Muscle layer of duodenum (tissue), 2 donors: Measurements from ENCODE around the gene SH3RF3.

Source experiments
- H3K27ac ChIP-seq: one replicate; pipeline ENCODE4 v1.7.0; 2013; ENCODE audit warnings: mild to moderate bottlenecking, low read length
- H3K27me3 ChIP-seq: one replicate; pipeline ENCODE4 v1.7.0; 2013; ENCODE audit warnings: low read depth, mild to moderate bottlenecking, control low read depth, low read length
- H3K36me3 ChIP-seq, 2 donors: one replicate each; pipeline ENCODE4 v1.7.0; 2013; ENCODE audit warnings: low read length in 2 of 2, control low read depth in 1 of 2, mild to moderate bottlenecking in 1 of 2; ENCODE audit not compliant: insufficient read depth in 2 of 2, control insufficient read depth in 1 of 2
- H3K4me1 ChIP-seq, 2 donors: one replicate each; pipeline ENCODE4 v1.7.0; 2013; ENCODE audit warnings: low read length in 2 of 2, mild to moderate bottlenecking in 2 of 2, control low read depth in 1 of 2, moderate library complexity in 1 of 2; ENCODE audit not compliant: insufficient read depth in 2 of 2, control insufficient read depth in 1 of 2
- H3K4me3 ChIP-seq, 2 donors: one replicate each; pipeline ENCODE4 v1.7.0; 2013; ENCODE audit warnings: low read length in 2 of 2, low read depth in 1 of 2, mild to moderate bottlenecking in 1 of 2
- H3K9me3 ChIP-seq, 2 donors: one replicate each; pipeline ENCODE4 v1.7.0; 2013; ENCODE audit warnings: low read length in 2 of 2, control low read depth in 1 of 2, mild to moderate bottlenecking in 1 of 2; ENCODE audit not compliant: control insufficient read depth in 1 of 2
- donor health status: healthy.

The SH3RF3 gene

DNA sequence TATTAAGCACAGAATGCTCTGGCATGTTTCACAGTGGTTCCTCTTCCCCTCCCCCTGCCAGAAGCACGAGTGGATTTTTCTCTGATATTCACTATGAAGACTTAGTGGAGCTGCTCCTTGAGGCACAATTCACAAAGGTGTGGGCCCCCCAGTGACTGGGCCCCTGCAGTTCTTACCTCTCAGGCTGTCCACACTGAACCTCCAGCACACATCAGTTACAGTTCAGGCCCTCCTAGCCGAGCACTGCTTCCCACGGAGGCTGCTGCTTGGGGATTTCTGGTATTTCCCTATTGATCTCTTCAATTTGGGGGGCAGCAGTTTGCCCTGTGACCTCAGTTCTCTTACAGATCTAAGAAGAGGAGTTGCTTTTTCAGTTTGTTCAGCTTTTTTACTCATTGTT lies 236.1 kb downstream of the SH3RF3 start:
- Histone ChIP-seq H3K9me3 (no peaks in the 10 kb centered on the region), H3K4me1 (no peaks in the 10 kb centered on the region), H3K27me3 (no peaks in the 10 kb centered on the region), H3K27ac (no peak overlapping the region), H3K4me3 (no peak overlapping the region), H3K36me3 (no peaks in the 10 kb centered on the region)

DNA sequence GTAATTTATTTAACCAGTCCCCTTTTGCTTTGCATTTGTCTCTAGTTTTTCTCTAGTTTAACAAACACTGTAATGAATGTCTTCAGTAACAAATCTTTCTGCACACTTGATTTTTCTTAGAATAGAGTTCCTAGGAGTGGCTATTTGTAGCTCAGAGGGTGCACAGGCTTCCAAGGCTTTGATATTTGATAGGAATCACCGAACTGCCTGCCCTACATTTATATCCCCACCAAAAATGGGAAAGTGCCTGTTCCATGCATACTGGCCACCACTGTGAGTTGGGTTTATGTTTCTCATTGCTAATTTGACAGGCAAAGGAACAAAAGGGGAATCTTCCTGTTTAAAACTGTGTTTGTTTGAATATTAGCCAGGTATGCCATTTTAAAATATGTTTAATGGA lies 238.7 kb downstream of the SH3RF3 start:
- H3K4me3 ChIP-seq: no peak overlapping the region
- no peaks in the 10 kb centered on the region for H3K9me3 ChIP-seq
- H3K36me3 ChIP-seq: peaks cover under 1 to 6% of the 10 kb centered on the region in 2 donors
- H3K27ac ChIP-seq: no peak overlapping the region
- no peaks in the 10 kb centered on the region for H3K27me3 ChIP-seq
- no peaks in the 10 kb centered on the region for H3K4me1 ChIP-seq

DNA sequence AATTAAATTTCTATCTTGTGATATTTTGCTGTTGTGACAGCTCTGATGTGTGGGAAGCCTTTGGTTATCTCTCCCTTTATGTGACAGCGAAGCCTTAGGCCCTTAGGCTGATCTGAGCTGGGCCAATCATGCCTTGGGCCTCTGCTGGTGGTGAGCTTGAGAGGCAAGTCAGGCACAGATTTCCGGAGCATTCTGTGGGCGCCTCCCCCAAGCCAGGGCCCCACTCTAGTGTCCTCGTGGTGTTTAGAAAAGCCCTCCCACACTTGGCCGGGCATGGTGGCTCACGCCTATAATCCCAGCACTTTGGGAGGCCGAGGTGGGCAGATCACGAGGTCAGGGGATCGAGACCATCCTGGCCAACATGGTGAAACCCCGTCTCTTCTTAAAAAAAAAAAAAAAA lies 239.8 kb downstream of the SH3RF3 start:
- Histone ChIP-seq H3K27ac (no peak overlapping the region), H3K4me1 (no peaks in the 10 kb centered on the region), H3K27me3 (no peaks in the 10 kb centered on the region), H3K36me3 (peaks cover 6 to 7% of the 10 kb centered on the region in 2 donors), H3K4me3 (no peak overlapping the region), H3K9me3 (no peaks in the 10 kb centered on the region)

DNA sequence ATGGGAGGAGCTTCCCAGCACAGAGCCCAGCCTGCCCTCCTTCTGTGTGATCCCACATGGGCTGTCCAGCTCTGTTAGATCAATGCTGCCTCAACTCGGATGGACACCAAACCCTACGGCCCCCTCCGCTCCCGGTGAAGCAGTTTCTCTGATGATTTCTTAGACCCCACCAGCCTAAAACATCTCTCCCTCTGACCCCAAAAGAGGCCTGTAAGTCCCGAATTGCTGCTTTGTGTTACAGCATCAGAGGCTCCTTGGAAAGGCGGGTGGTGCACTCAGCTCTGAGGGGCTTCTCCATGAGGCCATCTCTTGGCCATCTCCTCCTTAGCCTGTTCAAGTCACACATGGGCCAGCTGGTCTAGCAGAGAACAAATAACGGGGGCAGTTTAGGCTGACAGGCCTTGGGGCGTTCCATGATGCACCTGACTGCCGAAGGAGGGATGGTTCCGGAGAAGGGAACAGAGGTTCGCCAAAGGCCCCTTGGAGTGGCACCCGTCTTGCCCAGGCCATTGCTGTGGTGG lies 240.7 kb downstream of the SH3RF3 start:
- H3K9me3 ChIP-seq: no peaks in the 10 kb centered on the region
- H3K27me3 ChIP-seq: no peaks in the 10 kb centered on the region
- H3K36me3 ChIP-seq: peaks cover 7 to 12% of the 10 kb centered on the region in 2 donors
- H3K27ac ChIP-seq: no peak overlapping the region
- H3K4me3 ChIP-seq: no peak overlapping the region
- H3K4me1 ChIP-seq: no peaks in the 10 kb centered on the region

DNA sequence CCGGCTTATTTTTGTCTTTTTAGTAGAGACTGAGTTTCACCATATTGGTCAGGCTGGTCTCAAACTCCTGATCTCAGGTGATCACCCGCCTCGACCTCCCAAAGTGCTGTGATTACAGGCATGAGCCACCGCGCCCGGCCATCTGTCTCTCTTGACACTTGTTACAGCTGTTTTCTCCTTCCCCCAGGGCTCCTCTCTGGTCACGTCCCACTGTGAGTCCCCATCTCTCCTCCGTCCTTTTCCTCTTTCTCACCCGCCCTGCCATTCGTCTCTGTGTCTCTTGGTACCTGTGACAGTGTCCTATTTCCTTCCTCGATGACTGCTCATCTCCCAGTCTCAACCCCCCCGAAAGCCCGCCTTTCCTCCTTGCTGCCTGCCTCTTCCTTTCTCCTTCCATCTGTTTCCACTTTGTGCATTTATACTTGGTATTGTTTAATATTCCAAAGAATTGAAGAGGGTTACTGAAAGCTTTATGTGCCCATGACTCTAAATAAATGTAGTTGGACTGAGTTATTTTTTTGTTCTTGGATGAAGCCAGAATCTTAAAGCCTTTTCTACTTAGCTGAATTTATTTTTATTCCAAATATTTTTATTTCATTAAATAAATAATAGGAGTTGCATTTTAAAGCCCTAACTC lies 241.5 kb downstream of the SH3RF3 start:
- no peaks in the 10 kb centered on the region for H3K9me3 ChIP-seq
- H3K36me3 ChIP-seq: peaks cover 7 to 16% of the 10 kb centered on the region in 2 donors
- H3K4me3 ChIP-seq: no peak overlapping the region
- H3K4me1 ChIP-seq: no peaks in the 10 kb centered on the region
- H3K27ac ChIP-seq: no peak overlapping the region
- no peaks in the 10 kb centered on the region for H3K27me3 ChIP-seq

DNA sequence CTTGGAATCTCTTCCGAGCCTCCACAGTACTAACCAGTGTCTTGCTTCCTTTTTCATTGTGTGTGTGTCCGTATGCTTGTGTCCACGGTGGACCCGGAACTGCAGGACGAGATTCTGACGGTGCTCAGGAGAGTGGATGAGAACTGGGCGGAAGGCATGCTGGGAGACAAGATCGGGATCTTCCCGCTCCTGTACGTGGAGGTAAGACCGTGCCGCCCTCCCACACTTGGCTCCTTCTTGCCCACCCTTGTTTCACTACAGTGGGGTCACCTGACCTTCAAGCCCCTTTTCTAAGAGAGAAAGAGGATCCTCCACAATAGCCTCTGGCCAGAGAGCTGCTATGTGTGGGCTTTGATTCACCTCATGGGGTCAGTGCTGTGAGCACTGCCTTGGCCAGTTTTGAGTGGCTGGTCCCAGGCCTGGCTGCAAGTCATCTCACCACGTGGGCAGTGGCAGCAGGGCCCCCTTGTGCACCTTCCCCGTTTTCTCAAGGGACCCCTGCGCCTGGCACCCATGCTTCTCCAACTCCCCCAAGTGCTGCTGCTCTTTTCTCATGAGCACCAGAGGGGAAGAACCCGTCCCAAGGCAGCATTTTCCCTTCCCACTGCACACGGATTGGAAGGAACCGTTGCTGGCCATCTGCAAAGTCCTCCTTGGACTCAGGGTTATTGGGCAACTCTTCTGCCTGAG lies 242.6 kb downstream of the SH3RF3 start:
- Histone ChIP-seq H3K4me3 (no peak overlapping the region), H3K27ac (no peak overlapping the region), H3K4me1 (no peaks in the 10 kb centered on the region), H3K36me3 (peaks cover 7 to 16% of the 10 kb centered on the region in 2 donors), H3K9me3 (no peaks in the 10 kb centered on the region), H3K27me3 (no peaks in the 10 kb centered on the region)

DNA sequence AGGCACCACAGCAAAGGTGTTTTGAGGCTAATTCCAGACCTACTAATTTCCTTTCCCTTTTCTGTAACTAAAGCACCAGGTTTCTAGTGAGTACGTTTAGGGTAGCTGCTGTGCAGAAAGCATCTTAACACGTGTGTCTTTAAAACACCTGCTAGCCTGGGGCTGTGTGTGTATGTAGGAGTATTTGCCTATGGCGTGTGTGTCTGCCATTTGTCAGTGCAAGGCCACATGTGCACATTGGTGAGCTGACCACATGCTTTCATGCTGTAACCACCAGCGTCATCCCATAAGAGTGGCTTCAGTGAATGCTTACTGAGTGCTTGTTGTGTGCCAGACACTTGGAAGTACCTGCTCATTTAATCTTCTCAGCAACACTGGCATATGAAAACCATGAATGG lies 243.2 kb downstream of the SH3RF3 start:
- Histone ChIP-seq H3K9me3 (no peaks in the 10 kb centered on the region), H3K4me3 (no peak overlapping the region), H3K36me3 (peaks cover 7 to 16% of the 10 kb centered on the region in 2 donors), H3K4me1 (no peaks in the 10 kb centered on the region), H3K27ac (no peak overlapping the region), H3K27me3 (no peaks in the 10 kb centered on the region)

DNA sequence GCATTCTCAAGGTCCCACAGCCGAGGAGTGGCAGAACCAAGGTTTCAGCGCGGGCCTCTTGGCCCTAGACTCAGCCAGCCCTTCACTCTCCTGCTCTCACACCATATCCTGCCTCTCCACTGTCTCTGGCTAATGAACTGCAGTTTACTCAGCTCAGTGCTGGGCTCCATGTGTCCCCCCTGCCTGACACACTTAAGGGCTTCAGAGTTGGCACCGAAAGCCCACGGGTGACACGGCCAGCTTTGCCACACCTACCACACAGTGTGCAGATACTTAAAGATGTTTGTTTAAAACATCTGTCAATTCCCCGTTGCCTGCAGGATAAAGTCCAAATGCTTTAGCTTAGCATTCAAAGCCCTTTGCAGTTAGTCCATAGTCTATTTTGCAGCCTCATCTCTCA lies 243.6 kb downstream of the SH3RF3 start:
- Histone ChIP-seq H3K9me3 (no peaks in the 10 kb centered on the region), H3K27ac (no peak overlapping the region), H3K4me1 (no peaks in the 10 kb centered on the region), H3K27me3 (no peaks in the 10 kb centered on the region), H3K36me3 (peaks cover 7 to 16% of the 10 kb centered on the region in 2 donors), H3K4me3 (no peak overlapping the region)

DNA sequence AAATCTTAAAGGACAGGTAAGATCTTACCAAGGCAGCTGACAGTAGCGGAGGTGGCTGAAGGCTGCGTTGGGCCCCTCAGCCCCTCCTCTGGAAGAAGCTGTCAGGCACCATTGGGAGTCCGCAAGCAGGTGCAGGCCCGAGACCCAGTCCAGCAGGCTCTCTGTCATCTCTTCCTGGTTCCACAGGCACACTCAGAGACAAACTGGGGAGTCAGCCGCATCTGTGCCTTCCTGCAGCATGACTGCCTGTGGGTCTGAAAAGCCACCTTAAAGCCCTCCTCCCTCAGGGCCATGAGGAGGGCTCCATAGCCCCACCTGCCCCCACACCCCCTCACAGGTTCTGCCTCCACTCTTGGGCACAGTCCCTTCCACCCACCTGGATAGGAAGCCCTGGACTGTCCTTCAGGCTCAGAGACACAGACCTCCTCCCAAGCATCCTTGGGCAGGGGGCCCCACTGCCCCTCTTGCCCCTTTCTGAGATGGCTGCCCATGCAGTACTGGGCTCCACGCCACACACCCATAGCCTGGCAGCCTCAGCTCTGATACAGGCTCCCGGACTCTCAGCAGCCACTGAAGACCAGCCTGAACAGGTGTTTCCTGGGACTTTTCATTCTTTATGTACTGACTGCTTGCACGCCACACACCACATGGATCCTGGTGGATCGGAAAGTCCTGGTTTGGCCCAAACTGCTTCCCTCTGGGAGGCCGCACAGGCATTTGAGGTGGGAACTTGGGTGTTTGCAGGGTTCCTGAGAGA lies 245.0 kb downstream of the SH3RF3 start:
- Histone ChIP-seq H3K9me3 (no peaks in the 10 kb centered on the region), H3K27me3 (no peaks in the 10 kb centered on the region), H3K36me3 (peaks cover 7 to 16% of the 10 kb centered on the region in 2 donors), H3K4me3 (no peak overlapping the region), H3K27ac (no peak overlapping the region), H3K4me1 (no peaks in the 10 kb centered on the region)

DNA sequence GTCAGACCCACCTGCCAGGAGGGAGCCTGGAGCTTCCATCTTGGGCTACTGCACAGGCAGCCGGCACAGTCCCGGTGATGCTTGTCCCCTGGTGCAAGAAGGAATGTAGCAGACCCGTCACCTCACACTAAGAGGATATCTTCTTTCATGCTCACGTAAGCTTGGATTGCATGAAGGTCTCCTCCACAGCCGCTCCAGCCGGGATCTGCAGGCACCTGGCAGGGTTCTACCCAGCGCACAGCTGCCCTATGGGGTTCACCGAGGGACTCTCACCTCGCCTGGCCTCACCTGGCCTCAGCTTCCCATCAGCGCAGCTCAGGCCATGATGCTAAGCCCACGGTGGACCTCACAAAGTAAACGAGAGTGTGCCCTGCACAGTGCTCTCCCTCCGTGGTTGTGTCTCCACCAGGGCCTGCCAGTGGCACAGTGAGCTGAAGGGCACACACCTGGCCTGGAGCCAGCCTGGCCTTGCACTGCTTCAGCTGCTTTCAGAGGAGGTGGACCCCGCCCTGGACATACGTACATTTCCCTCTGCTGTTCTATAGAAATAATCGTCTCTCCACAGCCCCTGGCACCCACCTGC lies 245.6 kb downstream of the SH3RF3 start:
- Histone ChIP-seq H3K4me1 (no peaks in the 10 kb centered on the region), H3K36me3 (peaks cover 7 to 16% of the 10 kb centered on the region in 2 donors), H3K4me3 (no peak overlapping the region), H3K27me3 (no peaks in the 10 kb centered on the region), H3K9me3 (no peaks in the 10 kb centered on the region), H3K27ac (no peak overlapping the region)

DNA sequence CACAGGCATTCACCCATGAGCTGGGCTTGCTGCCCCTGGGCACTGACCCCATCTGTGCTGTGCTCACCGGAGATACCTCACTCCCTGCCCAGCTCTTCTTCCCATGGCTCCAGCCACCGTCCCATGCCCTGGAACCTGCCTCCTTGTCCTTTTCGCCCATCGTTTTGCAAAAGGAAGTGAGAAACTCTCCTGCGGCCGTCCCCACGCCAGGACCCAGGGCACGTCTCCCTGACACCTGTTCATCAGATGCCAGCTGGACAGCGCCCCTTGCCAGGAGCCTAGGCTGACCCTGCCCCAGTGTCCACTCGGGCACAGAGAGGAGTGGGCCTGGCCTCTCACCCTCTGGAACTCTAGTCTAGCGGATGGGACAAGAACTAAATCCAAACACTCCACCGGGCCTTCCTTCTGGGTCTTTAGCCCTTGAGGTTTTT lies 246.1 kb downstream of the SH3RF3 start:
- Histone ChIP-seq H3K9me3 (no peaks in the 10 kb centered on the region), H3K4me1 (no peaks in the 10 kb centered on the region), H3K27ac (no peak overlapping the region), H3K27me3 (no peaks in the 10 kb centered on the region), H3K4me3 (no peak overlapping the region), H3K36me3 (peaks cover 7 to 16% of the 10 kb centered on the region in 2 donors)
